HG03175 (cell line): Measurements from ENCODE around the gene HOXA6.
A peak's percentile ranks its signal among the peaks of the same experiment; 100 is the strongest.

Experiments used
- ATAC-seq: cut with Tn5 transposase; IDR thresholded peaks from one replicate; pipeline ENCODE4 v1.9.1; 2021; ENCODE audit warnings: mild to moderate bottlenecking, moderate library complexity; ENCODE audit not compliant: unreplicated experiment

HOXA6 gene

GRCh38 chr7:27163288-27164044 lies 15.9 kb upstream of the HOXA6 start:
- no peak for ATAC-seq

- no peak for ATAC-seq
Measured at GRCh38 chr7:27162561-27163287, 15.2 kb upstream of the HOXA6 start.

GRCh38 chr7:27161721-27162560 lies 14.4 kb upstream of the HOXA6 start:
- no peak for ATAC-seq

GRCh38 chr7:27161214-27161720 lies 13.7 kb upstream of the HOXA6 start:
- ATAC-seq: no peak

- peak; percentile 50 for ATAC-seq
Measured at GRCh38 chr7:27160546-27161213, 13.1 kb upstream of the HOXA6 start.

- ATAC-seq: no peak
Measured at GRCh38 chr7:27160145-27160545, 12.6 kb upstream of the HOXA6 start.

GRCh38 chr7:27159266-27160144 lies 11.9 kb upstream of the HOXA6 start:
- no peak for ATAC-seq

GRCh38 chr7:27158436-27159265 lies 11.1 kb upstream of the HOXA6 start:
- ATAC-seq: no peak

GRCh38 chr7:27157702-27158431 lies 10.3 kb upstream of the HOXA6 start:
- no peak for ATAC-seq

- no peak for ATAC-seq
Measured at GRCh38 chr7:27156916-27157701, 9.5 kb upstream of the HOXA6 start.

- ATAC-seq: no peak
Measured at GRCh38 chr7:27156508-27156898, 8.9 kb upstream of the HOXA6 start, which contains the start of gene HOXA7. HOXA7 (minus strand) TSS chr7:27156675; CDS start chr7:27156545, 130 bp downstream.

- no peak for ATAC-seq
Measured at GRCh38 chr7:27155816-27156507, 8.4 kb upstream of the HOXA6 start.

GRCh38 chr7:27154901-27155815 lies 7.6 kb upstream of the HOXA6 start:
- no peak for ATAC-seq

- no peak for ATAC-seq
Measured at GRCh38 chr7:27154369-27154768, 6.8 kb upstream of the HOXA6 start.

GRCh38 chr7:27153526-27153925 lies 6.0 kb upstream of the HOXA6 start:
- ATAC-seq: no peak
